ENCODE measurements around the gene CCDC91. TPM values are rescaled to one million over a fixed set of nuclear protein-coding genes. Genes with fewer than 3 reads are reported as not detected.
"Not testable (repeated sequence)": the region's sequence is repeated elsewhere in the genome, so short reads cannot be mapped to it uniquely, and the experiment has no call there.

Gene CCDC91
- polyA plus RNA-seq, 3 donors from 2014 or later: 46.8 to 60.1 (median 54.3) TPM

GRCh38 chr12:28294300-28294699 is 104.0 kb downstream of the CCDC91 start:
- Mint-ChIP-seq H3K9me3 (peaks cover 9 to 18% (median 13%) of the 10 kb centered on the region in 6 donors), H3K36me3 (peaks cover 24 to 33% (median 24%) of the 10 kb centered on the region in 3 donors), H3K27me3 (ENCODE audit: low read depth in 3 of 3) (peaks cover 0 to 2% (median 0%) of the 10 kb centered on the region in 3 donors), H3K4me3 (no peak overlapping the region), H3K4me1 (peaks cover 23 to 39% of the 10 kb centered on the region in 2 donors), H3K27ac (peak overlapping the region in 4 of 6 donors; percentile 30 to 74 (median 50))
- no peak for DNase-seq

- no peak for DNase-seq
- peaks cover 21 to 38% of the 10 kb centered on the region in 2 donors for H3K4me1 Mint-ChIP-seq
- no peak overlapping the region for H3K4me3 Mint-ChIP-seq
- no peaks in the 10 kb centered on the region for H3K27me3 Mint-ChIP-seq (ENCODE audit: low read depth in 3 of 3)
- peaks cover 0 to 5% (median 2%) of the 10 kb centered on the region in 6 donors for H3K9me3 Mint-ChIP-seq
- no peak overlapping the region for H3K27ac Mint-ChIP-seq
- peaks cover 14 to 18% (median 14%) of the 10 kb centered on the region in 3 donors for H3K36me3 Mint-ChIP-seq
Measured at GRCh38 chr12:28296287-28296686, 106.0 kb downstream of the CCDC91 start.

DNA sequence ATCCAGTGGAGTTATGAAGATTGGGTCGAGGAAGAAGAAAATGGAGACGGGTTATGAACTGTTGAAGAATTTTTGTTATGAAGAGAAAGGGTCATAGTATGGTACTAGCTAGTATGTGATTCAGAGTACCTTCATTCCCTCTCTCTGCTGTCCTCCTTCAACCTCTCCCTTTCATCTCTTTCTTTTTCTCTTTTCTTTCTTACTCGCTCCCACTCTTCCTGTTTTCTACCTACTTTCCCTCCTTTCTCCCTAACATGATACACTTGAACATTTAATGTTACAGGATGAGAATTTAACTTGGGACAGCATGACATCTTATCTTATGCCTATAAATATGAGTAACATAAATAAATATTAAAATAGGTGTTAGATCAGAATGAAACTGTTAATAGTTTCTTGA is 112.9 kb downstream of the CCDC91 start:
- peaks cover 3 to 14% (median 12%) of the 10 kb centered on the region in 3 donors for H3K36me3 Mint-ChIP-seq
- no peak overlapping the region for H3K27ac Mint-ChIP-seq
- H3K4me1 Mint-ChIP-seq: peaks cover 0 to 5% of the 10 kb centered on the region in 2 donors
- DNase-seq: no peak
- no peak overlapping the region for H3K4me3 Mint-ChIP-seq
- H3K9me3 Mint-ChIP-seq: peaks cover 0 to 1% (median 0%) of the 10 kb centered on the region in 6 donors
- H3K27me3 Mint-ChIP-seq (ENCODE audit: low read depth in 3 of 3): no peaks in the 10 kb centered on the region

DNA sequence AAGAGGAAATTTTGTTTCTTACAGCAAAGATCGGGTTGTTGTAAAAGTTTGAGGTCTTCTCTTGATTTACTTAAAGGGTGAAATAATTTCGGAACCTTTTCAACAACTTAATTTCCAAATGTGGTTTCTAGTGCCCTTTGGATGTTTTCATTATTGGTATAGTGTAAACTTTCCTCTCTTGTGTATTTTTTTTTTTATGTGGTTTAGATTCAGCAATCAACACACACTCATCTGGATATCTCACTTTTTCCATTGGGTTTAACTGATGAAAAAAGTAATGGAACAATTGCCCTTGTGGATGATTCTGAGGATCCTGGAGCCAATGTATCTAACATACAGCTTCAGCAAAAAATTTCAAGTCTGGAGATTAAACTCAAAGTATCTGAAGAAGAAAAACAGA is 116.3 kb downstream of the CCDC91 start:
- Mint-ChIP-seq H3K9me3 (peaks cover 0 to 1% (median 0%) of the 10 kb centered on the region in 6 donors), H3K4me1 (peaks cover 0 to 2% of the 10 kb centered on the region in 2 donors), H3K36me3 (peaks cover 19 to 37% (median 23%) of the 10 kb centered on the region in 3 donors)

GRCh38 chr12:28308891-28309290 is 118.6 kb downstream of the CCDC91 start:
- Mint-ChIP-seq H3K4me1 (peaks cover 9 to 11% of the 10 kb centered on the region in 2 donors), H3K4me3 (no peak overlapping the region), H3K27ac (no peak overlapping the region), H3K9me3 (peaks cover 0 to 1% (median 0%) of the 10 kb centered on the region in 6 donors), H3K36me3 (peaks cover 23 to 46% (median 24%) of the 10 kb centered on the region in 3 donors), H3K27me3 (ENCODE audit: low read depth in 3 of 3) (no peaks in the 10 kb centered on the region)
- no peak for DNase-seq

More for the DNA sequence above, 116.3 kb downstream of the CCDC91 start:
- Mint-ChIP-seq H3K4me3 (no peak overlapping the region), H3K27me3 (ENCODE audit: low read depth in 3 of 3) (no peaks in the 10 kb centered on the region), H3K27ac (no peak overlapping the region)
- no peak for DNase-seq

DNA sequence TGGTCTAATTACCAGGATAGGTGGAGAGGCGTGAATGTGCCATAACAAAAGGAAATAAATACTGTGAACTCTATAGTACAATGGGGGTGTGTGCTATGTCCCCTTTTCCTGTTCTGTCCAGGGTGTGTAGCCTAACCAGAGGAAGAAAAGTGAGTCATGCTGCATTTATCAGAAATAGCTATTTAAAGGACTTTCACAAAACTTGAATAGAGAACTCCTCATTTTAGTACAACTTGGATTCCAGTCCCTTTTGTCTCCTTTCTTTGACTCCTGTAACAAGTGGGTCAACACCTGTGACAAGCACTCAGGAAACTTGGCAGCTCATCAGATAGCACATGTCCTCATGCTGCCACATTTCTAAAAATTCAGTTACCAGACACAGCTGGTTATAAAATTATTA is 123.4 kb downstream of the CCDC91 start:
- Mint-ChIP-seq H3K36me3 (peaks cover 35 to 56% (median 36%) of the 10 kb centered on the region in 3 donors), H3K4me1 (peaks cover 13 to 18% of the 10 kb centered on the region in 2 donors), H3K4me3 (no peak overlapping the region), H3K27ac (peak overlapping the region in 2 of 6 donors; percentile 33 to 51), H3K9me3 (peaks cover 0 to 14% (median 5%) of the 10 kb centered on the region in 6 donors), H3K27me3 (ENCODE audit: low read depth in 3 of 3) (no peaks in the 10 kb centered on the region)
- DNase-seq: no peak

GRCh38 chr12:28316049-28316448 is 125.8 kb downstream of the CCDC91 start:
- Mint-ChIP-seq H3K27ac (peak overlapping the region in 1 of 6 donors; percentile 43), H3K4me1 (peaks cover 20 to 30% of the 10 kb centered on the region in 2 donors), H3K27me3 (ENCODE audit: low read depth in 3 of 3) (no peaks in the 10 kb centered on the region), H3K4me3 (no peak overlapping the region), H3K36me3 (peaks cover 24 to 37% (median 29%) of the 10 kb centered on the region in 3 donors), H3K9me3 (peaks cover 0 to 14% (median 5%) of the 10 kb centered on the region in 6 donors)
- DNase-seq: no peak

DNA sequence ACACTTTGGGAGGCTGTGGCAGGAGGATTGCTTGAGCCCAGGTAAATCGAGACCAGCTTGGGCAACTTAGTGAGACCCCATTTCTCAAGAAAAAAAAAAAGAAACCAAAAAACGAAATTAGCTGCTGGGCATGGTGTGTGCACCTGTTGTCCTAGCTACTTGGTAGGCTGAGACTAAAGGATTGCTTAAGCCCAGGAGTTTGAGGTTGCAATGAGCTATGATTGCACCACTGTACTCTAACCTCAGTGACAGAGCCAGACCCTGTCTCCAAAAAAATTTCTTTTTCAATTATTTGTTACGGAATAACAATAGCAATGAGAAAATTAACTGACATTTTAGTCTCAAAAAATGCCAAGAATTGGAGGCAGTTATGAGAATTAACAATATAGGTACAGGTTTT is 128.0 kb downstream of the CCDC91 start:
- Mint-ChIP-seq H3K4me1 (peaks cover 17 to 31% of the 10 kb centered on the region in 2 donors), H3K36me3 (peaks cover 19 to 33% (median 28%) of the 10 kb centered on the region in 3 donors), H3K4me3 (no peak overlapping the region), H3K27ac (no peak overlapping the region), H3K27me3 (ENCODE audit: low read depth in 3 of 3) (no peaks in the 10 kb centered on the region), H3K9me3 (peaks cover 0 to 14% (median 5%) of the 10 kb centered on the region in 6 donors)
- no peak for DNase-seq

DNA sequence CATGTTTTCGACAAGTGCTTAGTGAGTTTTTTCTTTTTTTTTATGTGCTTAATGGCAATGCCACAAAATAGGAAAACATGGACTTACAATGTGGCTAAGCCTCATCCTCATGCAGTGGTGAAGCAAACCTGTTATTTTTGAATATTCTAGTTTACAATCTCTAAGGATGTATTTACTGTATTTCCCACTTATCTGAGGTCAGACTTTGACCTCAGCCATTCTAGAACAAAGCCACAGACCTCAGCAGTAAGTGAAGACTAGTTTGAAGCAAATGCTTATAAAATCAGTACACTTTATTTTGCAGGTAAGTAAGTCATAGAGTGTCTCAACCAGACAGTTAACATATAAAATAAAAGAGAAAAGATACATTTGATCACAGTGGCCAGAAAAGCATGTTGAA is 130.1 kb downstream of the CCDC91 start:
- Mint-ChIP-seq H3K4me3 (no peak overlapping the region), H3K27me3 (ENCODE audit: low read depth in 3 of 3) (no peaks in the 10 kb centered on the region), H3K4me1 (peaks cover 7 to 18% of the 10 kb centered on the region in 2 donors), H3K36me3 (peaks cover 16 to 25% (median 24%) of the 10 kb centered on the region in 3 donors), H3K27ac (no peak overlapping the region), H3K9me3 (peaks cover 0 to 14% (median 5%) of the 10 kb centered on the region in 6 donors)
- peak in 1 of 3 donors; percentile 1 for DNase-seq

DNA sequence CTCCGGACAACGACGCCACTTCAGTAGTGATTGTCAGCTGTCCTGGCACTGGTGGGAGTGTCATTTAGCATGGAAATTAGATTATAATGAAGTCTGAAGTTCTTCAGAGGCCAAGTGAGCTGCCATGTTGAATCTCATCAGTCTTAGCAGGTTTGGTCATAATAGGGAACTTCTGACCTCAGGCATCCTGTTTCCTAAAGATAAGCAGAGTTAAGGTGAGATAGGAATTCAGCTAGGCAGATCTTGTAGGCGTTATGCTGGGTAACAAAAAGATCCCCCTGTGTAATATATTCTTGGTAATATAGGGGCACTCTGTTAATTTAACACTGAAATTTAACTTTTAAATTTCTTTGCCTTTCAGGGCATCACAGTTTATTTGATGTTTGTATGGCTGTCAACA is 137.5 kb downstream of the CCDC91 start:
- H3K36me3 Mint-ChIP-seq: peaks cover 0 to 15% (median 15%) of the 10 kb centered on the region in 3 donors
- DNase-seq: no peak
- H3K27ac Mint-ChIP-seq: no peak overlapping the region
- peaks cover 0 to 5% (median 3%) of the 10 kb centered on the region in 6 donors for H3K9me3 Mint-ChIP-seq
- no peaks in the 10 kb centered on the region for H3K27me3 Mint-ChIP-seq (ENCODE audit: low read depth in 3 of 3)
- no peak overlapping the region for H3K4me3 Mint-ChIP-seq
- H3K4me1 Mint-ChIP-seq: peaks cover 2 to 10% of the 10 kb centered on the region in 2 donors

GRCh38 chr12:28328967-28329366 is 138.7 kb downstream of the CCDC91 start:
- Mint-ChIP-seq H3K36me3 (peaks cover 0 to 15% (median 15%) of the 10 kb centered on the region in 3 donors), H3K4me1 (peaks cover 2 to 10% of the 10 kb centered on the region in 2 donors), H3K9me3 (peaks cover 0 to 5% (median 3%) of the 10 kb centered on the region in 6 donors), H3K4me3 (no peak overlapping the region), H3K27ac (no peak overlapping the region), H3K27me3 (ENCODE audit: low read depth in 3 of 3) (no peaks in the 10 kb centered on the region)
- DNase-seq: no peak

- H3K9me3 Mint-ChIP-seq; DNase-seq; H3K4me3 Mint-ChIP-seq; H3K27ac Mint-ChIP-seq; H3K27me3 Mint-ChIP-seq (ENCODE audit: low read depth in 3 of 3): not testable (repeated sequence)
- peaks cover 0 to 15% (median 15%) of the 10 kb centered on the region in 3 donors for H3K36me3 Mint-ChIP-seq
- peaks cover 2 to 10% of the 10 kb centered on the region in 2 donors for H3K4me1 Mint-ChIP-seq
Measured at GRCh38 chr12:28329727-28330126, 139.5 kb downstream of the CCDC91 start.

- not testable (repeated sequence) for H3K9me3 Mint-ChIP-seq; DNase-seq; H3K27ac Mint-ChIP-seq; H3K4me3 Mint-ChIP-seq; H3K27me3 Mint-ChIP-seq (ENCODE audit: low read depth in 3 of 3)
- Mint-ChIP-seq H3K36me3 (peaks cover 0 to 15% (median 15%) of the 10 kb centered on the region in 3 donors), H3K4me1 (peaks cover 2 to 10% of the 10 kb centered on the region in 2 donors)
Measured at GRCh38 chr12:28330232-28330631, 140.0 kb downstream of the CCDC91 start.

GRCh38 chr12:28331130-28331529 is 140.9 kb downstream of the CCDC91 start:
- DNase-seq: no peak
- Mint-ChIP-seq H3K27ac (no peak overlapping the region), H3K9me3 (peaks cover 0 to 5% (median 3%) of the 10 kb centered on the region in 6 donors), H3K4me3 (no peak overlapping the region), H3K36me3 (peaks cover 0 to 15% (median 15%) of the 10 kb centered on the region in 3 donors), H3K27me3 (ENCODE audit: low read depth in 3 of 3) (no peaks in the 10 kb centered on the region), H3K4me1 (peaks cover 2 to 10% of the 10 kb centered on the region in 2 donors)
